Endodermal cell (in vitro differentiated cells): ENCODE measurements around the gene AUNIP. TPM values are rescaled to one million over a fixed set of nuclear protein-coding genes. Genes with fewer than 3 reads are reported as not detected.

Experiments used
- DNase-seq: peaks from one replicate; pipeline ENCODE4 v3.0.0-alpha.2; 2017
- H3K27ac ChIP-seq: 2 replicates; pipeline ENCODE4 v1.5.1; 2013; ENCODE audit warnings: mild to moderate bottlenecking, low read depth, low read length, moderate library complexity
- H3K27me3 ChIP-seq: 2 replicates; pipeline ENCODE4 v1.6.1; 2013; ENCODE audit warnings: mild to moderate bottlenecking, low read length, moderate library complexity; ENCODE audit not compliant: insufficient read depth, control insufficient read depth, poor library complexity, severe bottlenecking
- H3K36me3 ChIP-seq: 2 replicates; pipeline ENCODE4 v1.7.0; 2013; ENCODE audit warnings: mild to moderate bottlenecking, low read length, moderate library complexity; ENCODE audit not compliant: control insufficient read depth, insufficient read depth
- H3K4me1 ChIP-seq: one replicate; pipeline ENCODE4 v1.7.0; 2013; ENCODE audit warnings: low read length; ENCODE audit not compliant: control insufficient read depth, insufficient read depth
- H3K4me3 ChIP-seq: 2 replicates; pipeline ENCODE4 v1.5.1; 2013; ENCODE audit warnings: mild to moderate bottlenecking, low read length, moderate library complexity
- H3K9ac ChIP-seq: 2 replicates; pipeline ENCODE4 v1.6.1; 2013; ENCODE audit warnings: mild to moderate bottlenecking, low read length, moderate library complexity; ENCODE audit not compliant: poor library complexity, severe bottlenecking; ENCODE audit errors: extremely low read depth
- H3K9me3 ChIP-seq: 2 replicates; pipeline ENCODE4 v1.6.1; 2013; ENCODE audit warnings: mild to moderate bottlenecking, low read length, moderate library complexity; ENCODE audit not compliant: control insufficient read depth
- H3K27ac Mint-ChIP-seq: 2 replicates; pipeline ENCODE4 v1.8.0; 2020; ENCODE audit warnings: mixed read lengths
- H3K27me3 Mint-ChIP-seq: 2 replicates; pipeline ENCODE4 v1.8.0; 2021; ENCODE audit warnings: mild to moderate bottlenecking, mixed read lengths; ENCODE audit not compliant: insufficient read depth
- H3K36me3 Mint-ChIP-seq: 2 replicates; pipeline ENCODE4 v1.8.0; 2020; ENCODE audit warnings: low read depth, mixed read lengths
- H3K4me1 Mint-ChIP-seq: 2 replicates; pipeline ENCODE4 v1.8.0; 2020; ENCODE audit warnings: mixed read lengths
- H3K4me3 Mint-ChIP-seq: 2 replicates; pipeline ENCODE4 v1.8.0; 2020; ENCODE audit warnings: mild to moderate bottlenecking, moderate library complexity, mixed read lengths
- H3K9me3 Mint-ChIP-seq: 2 replicates; pipeline ENCODE4 v1.8.0; 2020; ENCODE audit warnings: mild to moderate bottlenecking, mixed read lengths
- WGBS, 2 experiments: methylation state at CpG; one replicate each; pipeline versions ENCODE4 v1.1.5 to v1.1.7; 2013; ENCODE audit warnings: missing lambda C conversion rate in 2 of 2, mixed read lengths in 1 of 2; ENCODE audit not compliant: insufficient coverage in 1 of 2, insufficient read length in 1 of 2; 5-methylcytosine and 5-hydroxymethylcytosine counted together
- total RNA-seq, 2 donors: library from RNA; stranded (reverse); fragmentation: NEBNext Ultra II Directional in 1 of 2; extraction: Animal tissue kit (Norgen Biotek cat#: 25700) in 1 of 2; gene quantifications; 2 replicates in 1 of 2; 3 replicates in 1 of 2; pipeline ENCODE4 v1.2.1, GENCODE V29; 2021
- TF ChIP-seq, protein P1 (sequence below): fragments of 200-600 bp; sonication (generic); conservative IDR thresholded peaks from 2 replicates; pipeline ENCODE4 v1.5.0; 2021; ENCODE audit warnings: antibody characterized with exemption, mild to moderate bottlenecking

The AUNIP gene
- total RNA-seq, 2 donors from 2014 or later, result 14.3 to 19.5 TPM

DNA sequence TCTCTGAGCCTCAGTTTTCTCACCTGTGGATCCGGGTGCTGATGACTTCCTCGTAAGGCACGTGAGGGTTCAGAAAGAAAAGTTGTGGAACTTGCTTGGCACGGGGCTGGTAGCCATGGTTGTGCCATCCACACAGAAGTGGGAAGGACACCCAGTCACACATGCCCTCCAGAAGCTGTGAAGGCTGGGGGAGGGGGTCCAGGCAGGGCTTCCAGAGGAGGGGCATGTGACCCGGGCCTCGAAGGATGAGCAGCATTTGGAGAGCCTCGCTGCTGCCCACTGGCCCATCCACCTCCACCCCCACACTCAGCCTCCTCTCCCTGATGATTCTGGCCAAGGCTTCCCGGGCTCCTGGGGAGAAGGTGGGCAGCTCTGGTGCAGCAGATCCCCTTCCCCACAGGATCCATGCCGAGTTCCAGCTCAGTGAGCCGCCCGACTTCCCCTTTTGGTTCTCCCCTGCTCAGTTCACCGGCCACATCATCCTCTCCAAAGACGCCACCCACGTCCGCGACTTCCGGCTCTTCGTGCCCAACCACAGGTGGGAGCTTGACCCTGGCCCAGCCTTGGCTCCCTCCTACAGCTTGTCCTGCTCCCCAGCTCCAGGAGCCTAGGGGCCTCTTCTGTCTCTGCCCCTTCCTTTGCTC lies 49.9 kb downstream of the AUNIP start:
- H3K27me3 Mint-ChIP-seq, result no peaks in the 10 kb centered on the region
- no peaks in the 10 kb centered on the region for H3K4me1 Mint-ChIP-seq
- 92 to 99% methylated on average over 15 to 18 of the region's 18 CpGs for WGBS, 2 experiments
- Histone ChIP-seq H3K27me3 (no peaks in the 10 kb centered on the region), H3K9ac (no peak overlapping the region), H3K4me1 (no peaks in the 10 kb centered on the region), H3K4me3 (no peak overlapping the region), H3K27ac (no peak overlapping the region), H3K9me3 (no peaks in the 10 kb centered on the region), H3K36me3 (peaks cover 24% of the 10 kb centered on the region)
- peaks cover 33% of the 10 kb centered on the region for H3K36me3 Mint-ChIP-seq
- DNase-seq, result no peak
- TF ChIP-seq, protein P1, sequence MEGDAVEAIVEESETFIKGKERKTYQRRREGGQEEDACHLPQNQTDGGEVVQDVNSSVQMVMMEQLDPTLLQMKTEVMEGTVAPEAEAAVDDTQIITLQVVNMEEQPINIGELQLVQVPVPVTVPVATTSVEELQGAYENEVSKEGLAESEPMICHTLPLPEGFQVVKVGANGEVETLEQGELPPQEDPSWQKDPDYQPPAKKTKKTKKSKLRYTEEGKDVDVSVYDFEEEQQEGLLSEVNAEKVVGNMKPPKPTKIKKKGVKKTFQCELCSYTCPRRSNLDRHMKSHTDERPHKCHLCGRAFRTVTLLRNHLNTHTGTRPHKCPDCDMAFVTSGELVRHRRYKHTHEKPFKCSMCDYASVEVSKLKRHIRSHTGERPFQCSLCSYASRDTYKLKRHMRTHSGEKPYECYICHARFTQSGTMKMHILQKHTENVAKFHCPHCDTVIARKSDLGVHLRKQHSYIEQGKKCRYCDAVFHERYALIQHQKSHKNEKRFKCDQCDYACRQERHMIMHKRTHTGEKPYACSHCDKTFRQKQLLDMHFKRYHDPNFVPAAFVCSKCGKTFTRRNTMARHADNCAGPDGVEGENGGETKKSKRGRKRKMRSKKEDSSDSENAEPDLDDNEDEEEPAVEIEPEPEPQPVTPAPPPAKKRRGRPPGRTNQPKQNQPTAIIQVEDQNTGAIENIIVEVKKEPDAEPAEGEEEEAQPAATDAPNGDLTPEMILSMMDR, result no peak
- H3K9me3 Mint-ChIP-seq, result no peaks in the 10 kb centered on the region
- no peak overlapping the region for H3K4me3 Mint-ChIP-seq
- no peak overlapping the region for H3K27ac Mint-ChIP-seq

DNA sequence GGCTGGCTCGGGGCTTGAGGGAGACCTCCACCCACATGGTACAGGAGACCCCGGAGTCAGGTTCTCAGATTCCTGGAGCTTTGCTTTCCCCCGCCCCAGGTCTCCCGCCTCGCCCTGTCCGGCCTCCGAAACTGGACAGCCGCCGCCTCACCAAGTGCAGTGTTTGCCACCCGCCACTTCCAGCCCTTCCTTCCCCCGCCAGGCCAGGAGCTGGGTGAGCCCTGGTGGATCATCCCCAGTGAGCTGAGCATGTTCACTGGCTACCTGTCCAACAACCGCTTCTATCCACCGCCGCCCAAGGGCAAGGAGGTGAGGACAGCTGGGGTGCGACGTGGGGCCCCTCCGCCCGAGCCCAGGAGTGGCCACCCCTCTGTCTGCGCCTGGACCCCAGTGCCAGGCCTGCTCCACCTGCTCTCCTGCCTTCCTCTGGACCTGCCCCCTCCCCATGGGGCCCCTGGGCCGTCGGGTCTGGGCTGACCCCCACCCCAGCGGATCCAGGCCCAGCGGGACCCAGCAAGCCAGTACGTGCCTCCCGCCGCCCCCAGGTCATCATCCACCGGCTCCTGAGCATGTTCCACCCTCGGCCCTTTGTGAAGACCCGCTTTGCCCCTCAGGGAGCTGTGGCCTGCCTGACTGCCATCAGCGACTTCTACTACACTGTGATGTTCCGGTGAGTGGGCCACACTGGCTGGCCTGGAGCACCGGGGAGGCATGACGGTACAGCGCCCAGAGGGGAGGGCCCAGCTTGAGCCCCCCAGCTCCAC lies 50.6 kb downstream of the AUNIP start:
- H3K4me1 ChIP-seq, result peaks cover 4% of the 10 kb centered on the region
- WGBS, 2 experiments, result 93 to 97% methylated on average over 22 to 34 of the region's 34 CpGs
- peaks cover 24% of the 10 kb centered on the region for H3K36me3 ChIP-seq
- Mint-ChIP-seq H3K27me3 (no peaks in the 10 kb centered on the region), H3K27ac (no peak overlapping the region), H3K9me3 (no peaks in the 10 kb centered on the region), H3K36me3 (peaks cover 30% of the 10 kb centered on the region), H3K4me1 (peaks cover 4% of the 10 kb centered on the region), H3K4me3 (no peak overlapping the region)
- no peaks in the 10 kb centered on the region for H3K27me3 ChIP-seq
- H3K9me3 ChIP-seq, result no peaks in the 10 kb centered on the region
- no peak overlapping the region for H3K9ac ChIP-seq
- no peak overlapping the region for H3K4me3 ChIP-seq
- no peak for DNase-seq
- H3K27ac ChIP-seq, result no peak overlapping the region
- TF ChIP-seq, protein P1, result no peak

DNA sequence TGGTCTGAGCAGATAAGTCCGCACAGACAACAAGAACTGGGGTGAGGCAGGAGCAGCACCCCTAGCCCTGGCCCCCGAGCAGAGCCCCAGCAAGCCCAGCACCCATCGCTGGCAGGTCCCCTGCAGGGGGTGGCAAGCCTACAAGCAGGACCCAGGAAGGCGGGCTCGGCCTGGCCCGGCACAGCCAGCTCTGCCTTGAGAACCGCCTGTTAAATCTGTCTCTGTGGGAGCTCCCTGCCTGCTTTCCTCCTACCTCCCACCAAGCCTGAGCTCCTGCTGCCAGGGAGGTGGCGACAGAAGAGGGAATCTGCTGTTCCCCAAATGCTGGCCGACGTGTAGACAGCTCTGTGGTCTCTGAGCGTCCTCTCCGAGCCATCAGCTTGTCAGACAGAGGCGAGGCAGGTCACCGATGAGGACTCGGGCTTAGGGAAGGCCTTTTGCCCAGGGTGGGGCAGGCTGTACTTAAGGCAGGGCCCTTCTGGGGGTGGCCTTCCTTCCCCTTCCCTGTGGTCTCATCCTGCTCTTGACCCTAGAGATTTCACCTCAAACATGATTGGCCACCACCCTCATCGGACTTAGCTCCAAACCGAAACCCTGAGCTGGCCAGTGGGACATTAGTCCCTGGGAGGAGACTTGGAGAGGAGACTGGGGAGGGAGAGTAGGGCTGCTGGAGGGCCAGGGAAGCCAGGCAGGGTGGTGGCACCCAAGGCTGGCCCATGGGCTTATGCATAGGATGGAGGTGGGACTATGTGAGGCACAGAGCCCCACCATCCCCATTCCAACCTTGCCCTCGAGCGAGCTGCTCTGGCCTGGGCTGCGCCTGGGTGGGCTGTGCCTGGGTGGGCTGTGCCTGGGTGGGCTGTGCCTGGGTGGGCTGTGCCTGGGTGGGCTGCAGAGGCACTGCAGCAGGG lies 51.5 kb downstream of the AUNIP start:
- Histone ChIP-seq H3K4me3 (no peak overlapping the region), H3K9me3 (no peaks in the 10 kb centered on the region), H3K27me3 (no peaks in the 10 kb centered on the region), H3K36me3 (peaks cover 24% of the 10 kb centered on the region), H3K9ac (no peak overlapping the region), H3K27ac (no peak overlapping the region), H3K4me1 (peaks cover 4% of the 10 kb centered on the region)
- no peak overlapping the region for H3K4me3 Mint-ChIP-seq
- no peaks in the 10 kb centered on the region for H3K27me3 Mint-ChIP-seq
- peaks cover 23% of the 10 kb centered on the region for H3K36me3 Mint-ChIP-seq
- peaks cover 7% of the 10 kb centered on the region for H3K4me1 Mint-ChIP-seq
- TF ChIP-seq, protein P1, result no peak
- H3K9me3 Mint-ChIP-seq, result no peaks in the 10 kb centered on the region
- H3K27ac Mint-ChIP-seq, result no peak overlapping the region
- no peak for DNase-seq
- 92 to 94% methylated on average over 9 to 19 of the region's 20 CpGs for WGBS, 2 experiments
